Chondrocyte (in vitro differentiated cells): Measurements from ENCODE around the gene RPH3AL. TPM values are rescaled to one million over a fixed set of nuclear protein-coding genes. Genes with fewer than 3 reads are reported as not detected.
"Not testable (repeated sequence)": the region's sequence is repeated elsewhere in the genome, so short reads cannot be mapped to it uniquely, and the experiment has no call there.

Source experiments
- DNase-seq: peaks from one replicate; pipeline ENCODE4 v3.0.0; 2021; ENCODE audit warnings: mixed read lengths, low spot score
- H3K27ac Mint-ChIP-seq: one replicate; pipeline ENCODE4 v1.8.0; 2021; ENCODE audit warnings: mild to moderate bottlenecking, moderate library complexity, mixed read lengths; ENCODE audit not compliant: unreplicated experiment
- H3K27me3 Mint-ChIP-seq: 2 replicates; pipeline ENCODE4 v1.8.0; 2021; ENCODE audit warnings: low read depth, mixed read lengths
- H3K36me3 Mint-ChIP-seq: 2 replicates; pipeline ENCODE4 v1.8.0; 2021; ENCODE audit warnings: low read depth, mixed read lengths
- H3K4me1 Mint-ChIP-seq: 2 replicates; pipeline ENCODE4 v1.8.0; 2021; ENCODE audit warnings: low read depth, mild to moderate bottlenecking, mixed read lengths
- H3K4me3 Mint-ChIP-seq: one replicate; pipeline ENCODE4 v1.8.0; 2021; ENCODE audit warnings: mild to moderate bottlenecking, moderate library complexity, mixed read lengths; ENCODE audit not compliant: unreplicated experiment
- H3K9me3 Mint-ChIP-seq: 2 replicates; pipeline ENCODE4 v1.8.0; 2021; ENCODE audit warnings: low read depth, mixed read lengths
- CTCF ChIP-seq: fragments of 200-600 bp; sonication (generic); IDR thresholded peaks from 2 replicates; pipeline ENCODE4 v1.5.0; 2021; ENCODE audit warnings: antibody characterized with exemption, mild to moderate bottlenecking, moderate library complexity
- total RNA-seq: library from RNA; stranded (reverse); gene quantifications from 3 replicates; pipeline ENCODE4 v1.2.1, GENCODE V29; 2021

Gene RPH3AL
- total RNA-seq, 1 donor from 2014 or later: 4.1 TPM

GRCh38 chr17:225551-225950, 127.1 kb downstream of the RPH3AL start:
- peak; percentile 52 for DNase-seq
- no peak overlapping the region for H3K4me3 Mint-ChIP-seq
- no peak overlapping the region for H3K27ac Mint-ChIP-seq
- H3K4me1 Mint-ChIP-seq: peaks cover 5% of the 10 kb centered on the region
- H3K27me3 Mint-ChIP-seq: peaks cover 2% of the 10 kb centered on the region
- H3K9me3 Mint-ChIP-seq: no peaks in the 10 kb centered on the region
- no peaks in the 10 kb centered on the region for H3K36me3 Mint-ChIP-seq
- no peak for TF ChIP-seq CTCF

- not testable (repeated sequence) for H3K27me3 Mint-ChIP-seq, H3K27ac Mint-ChIP-seq, DNase-seq, H3K4me1 Mint-ChIP-seq, H3K36me3 Mint-ChIP-seq, H3K9me3 Mint-ChIP-seq, H3K4me3 Mint-ChIP-seq
These were observed 128.0 kb downstream of the RPH3AL start for GRCh38 chr17:224576-224975.

- Mint-ChIP-seq H3K9me3 (no peaks in the 10 kb centered on the region), H3K27ac (no peak overlapping the region)
These were observed 128.7 kb downstream of the RPH3AL start for GRCh38 chr17:223723-224471.

GRCh38 chr17:222172-222571, 130.4 kb downstream of the RPH3AL start:
- no peak for DNase-seq
- Mint-ChIP-seq H3K27ac (no peak overlapping the region), H3K9me3 (no peaks in the 10 kb centered on the region), H3K4me3 (no peak overlapping the region), H3K27me3 (peaks cover 2% of the 10 kb centered on the region), H3K4me1 (no peaks in the 10 kb centered on the region), H3K36me3 (no peaks in the 10 kb centered on the region)
- TF ChIP-seq CTCF: no peak

More at GRCh38 chr17:223723-224471, 128.7 kb downstream of the RPH3AL start:
- Mint-ChIP-seq H3K4me1 (peaks cover 1% of the 10 kb centered on the region), H3K36me3 (no peaks in the 10 kb centered on the region), H3K27me3 (peaks cover 2% of the 10 kb centered on the region), H3K4me3 (no peak overlapping the region)
- no peak for DNase-seq
- TF ChIP-seq CTCF: no peak

- H3K27me3 Mint-ChIP-seq: peaks cover 2% of the 10 kb centered on the region
- TF ChIP-seq CTCF: no peak
These were observed 132.9 kb downstream of the RPH3AL start for GRCh38 chr17:219696-220095.

More at GRCh38 chr17:219696-220095, 132.9 kb downstream of the RPH3AL start:
- Mint-ChIP-seq H3K36me3 (no peaks in the 10 kb centered on the region), H3K27ac (no peak overlapping the region), H3K4me1 (no peaks in the 10 kb centered on the region), H3K9me3 (no peaks in the 10 kb centered on the region), H3K4me3 (no peak overlapping the region)
- DNase-seq: no peak
